AG04450 (cell line): ENCODE results near the gene RGL1. TPM values are rescaled to one million over a fixed set of nuclear protein-coding genes. Genes with fewer than 3 reads are reported as not detected.

Experiments used
- CTCF ChIA-PET: fragments of 300-600, 350-600 bp; formaldehyde crosslinking; extraction: SDS; loops from one replicate; lab custom pipeline; 2022; ENCODE audit warnings: antibody characterized with exemption, inconsistent platforms; lab: Charles Lee
- POLR2A ChIA-PET: fragments of 350-600 bp; formaldehyde crosslinking; extraction: SDS; loops from one replicate; lab custom pipeline; 2021; ENCODE audit warnings: antibody characterized with exemption, inconsistent platforms; lab: Yijun Ruan, JAX
- DNase-seq: peaks from one replicate; pipeline ENCODE4 v3.0.0-alpha.2; 2011; ENCODE audit warnings: low read depth, low spot score
- H3K27ac ChIP-seq: one replicate; pipeline ENCODE4 v1.5.1; 2012; ENCODE audit warnings: low read depth, low read length, control low read depth
- H3K27me3 ChIP-seq: one replicate; pipeline ENCODE4 v1.6.0; 2012; ENCODE audit warnings: low read length; ENCODE audit not compliant: control insufficient read depth, insufficient read depth
- H3K4me3 ChIP-seq: 2 replicates; pipeline ENCODE4 v1.5.1; 2011; ENCODE audit warnings: mild to moderate bottlenecking, low read depth, low read length, control low read depth
- H3K9me3 ChIP-seq: 2 replicates; pipeline ENCODE4 v1.5.1; 2012; ENCODE audit warnings: low read length; ENCODE audit not compliant: control insufficient read depth, insufficient read depth
- polyA plus RNA-seq: library from polyadenylated mRNA; depleted of rRNA; stranded (reverse); fragments of >200 nt; gene quantifications from 2 replicates; pipeline ENCODE4 v1.2.3, GENCODE V29; 2011
- TF ChIP-seq, protein P1 (sequence below): IDR thresholded peaks from 2 replicates; pipeline ENCODE4 v1.5.1; 2011; ENCODE audit warnings: low read depth, low read length, control low read depth, inconsistent platforms

RGL1 gene
- polyA plus RNA-seq, 1 experiment, result 11.1 TPM

GRCh38 chr1:183794088-183794487, 10.8 kb upstream of the RGL1 start:
- no peak for DNase-seq
- Histone ChIP-seq H3K27me3 (no peaks in the 10 kb centered on the region), H3K4me3 (no peak overlapping the region), H3K9me3 (no peaks in the 10 kb centered on the region; the same call in 1 of the 2 replicates), H3K27ac (no peak overlapping the region)
- ChIA-PET CTCF (no interaction called here), POLR2A (no interaction called here)
- TF ChIP-seq, protein P1, sequence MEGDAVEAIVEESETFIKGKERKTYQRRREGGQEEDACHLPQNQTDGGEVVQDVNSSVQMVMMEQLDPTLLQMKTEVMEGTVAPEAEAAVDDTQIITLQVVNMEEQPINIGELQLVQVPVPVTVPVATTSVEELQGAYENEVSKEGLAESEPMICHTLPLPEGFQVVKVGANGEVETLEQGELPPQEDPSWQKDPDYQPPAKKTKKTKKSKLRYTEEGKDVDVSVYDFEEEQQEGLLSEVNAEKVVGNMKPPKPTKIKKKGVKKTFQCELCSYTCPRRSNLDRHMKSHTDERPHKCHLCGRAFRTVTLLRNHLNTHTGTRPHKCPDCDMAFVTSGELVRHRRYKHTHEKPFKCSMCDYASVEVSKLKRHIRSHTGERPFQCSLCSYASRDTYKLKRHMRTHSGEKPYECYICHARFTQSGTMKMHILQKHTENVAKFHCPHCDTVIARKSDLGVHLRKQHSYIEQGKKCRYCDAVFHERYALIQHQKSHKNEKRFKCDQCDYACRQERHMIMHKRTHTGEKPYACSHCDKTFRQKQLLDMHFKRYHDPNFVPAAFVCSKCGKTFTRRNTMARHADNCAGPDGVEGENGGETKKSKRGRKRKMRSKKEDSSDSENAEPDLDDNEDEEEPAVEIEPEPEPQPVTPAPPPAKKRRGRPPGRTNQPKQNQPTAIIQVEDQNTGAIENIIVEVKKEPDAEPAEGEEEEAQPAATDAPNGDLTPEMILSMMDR, result no peak

- H3K27ac ChIP-seq, result no peak overlapping the region
- POLR2A ChIA-PET, result no interaction called here
- H3K9me3 ChIP-seq, result peaks cover 4% of the 10 kb centered on the region
- no peak overlapping the region for H3K4me3 ChIP-seq
- no peak for DNase-seq
- H3K27me3 ChIP-seq, result no peaks in the 10 kb centered on the region
- TF ChIP-seq, protein P1, result no peak
- CTCF ChIA-PET, result no interaction called here
Observed at GRCh38 chr1:183800449-183800848, 4.5 kb upstream of the RGL1 start.

DNA sequence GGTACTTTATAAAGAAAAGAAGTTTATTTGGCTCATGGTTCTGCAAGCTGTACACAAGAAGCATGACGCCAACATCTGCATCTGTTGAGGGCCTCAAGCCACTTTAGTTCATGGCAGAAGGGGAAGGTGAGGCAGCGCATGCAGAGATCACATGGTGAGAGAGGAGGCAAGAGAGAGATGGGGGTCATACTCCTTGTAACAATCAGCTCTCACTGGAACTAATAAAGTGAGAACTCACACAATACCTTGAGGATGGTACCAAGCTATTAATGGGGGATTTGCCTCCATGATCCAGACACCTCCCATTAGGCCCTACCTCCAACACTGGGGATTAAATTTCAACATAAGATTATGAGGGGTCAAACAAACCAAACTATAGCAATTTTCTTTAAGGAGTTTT, 3.3 kb upstream of the RGL1 start:
- CTCF ChIA-PET, result interaction anchor here (1.2 kb wide), 1 partner anchor 146 kb away, joined by 4 read pairs; no protein-coding TSS in a partner anchor
- peaks cover 4% of the 10 kb centered on the region for H3K9me3 ChIP-seq

DNA sequence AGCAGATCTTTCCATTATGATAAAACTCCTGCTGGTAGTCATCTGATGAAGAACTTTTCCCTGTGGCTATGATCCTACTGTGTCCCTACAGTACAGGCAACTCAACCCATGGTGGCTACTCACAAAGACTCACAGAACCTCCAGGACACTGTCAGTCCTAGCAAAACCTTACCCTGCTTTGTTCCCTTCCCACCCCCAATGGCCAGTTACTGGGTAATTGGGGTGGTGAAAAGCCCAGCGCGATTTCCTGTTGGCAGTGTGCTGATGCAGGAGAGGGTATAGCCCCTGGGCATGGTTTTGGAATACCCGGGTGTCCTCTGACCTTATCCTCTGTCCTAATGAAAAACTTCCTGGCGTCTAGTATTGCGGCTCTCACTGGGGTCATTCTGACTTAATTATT, 533 bp upstream of the RGL1 start:
- H3K27ac ChIP-seq, result no peak overlapping the region
- DNase-seq, result no peak
- peak overlapping the region; percentile 60; the same call in 1 of the 2 replicates for H3K4me3 ChIP-seq
- POLR2A ChIA-PET, result no interaction called here
- no peaks in the 10 kb centered on the region for H3K27me3 ChIP-seq
- CTCF ChIA-PET, result no interaction called here
- H3K9me3 ChIP-seq, result peaks cover 4% of the 10 kb centered on the region
- TF ChIP-seq, protein P1, result no peak

More for the DNA sequence above, 3.3 kb upstream of the RGL1 start:
- H3K4me3 ChIP-seq, result no peak overlapping the region
- no peaks in the 10 kb centered on the region for H3K27me3 ChIP-seq
- no peak for DNase-seq
- H3K27ac ChIP-seq, result no peak overlapping the region
- TF ChIP-seq, protein P1, result no peak
- POLR2A ChIA-PET, result no interaction called here

- Histone ChIP-seq H3K27me3 (no peaks in the 10 kb centered on the region), H3K27ac (no peak overlapping the region), H3K4me3 (peak overlapping the region; percentile 60), H3K9me3 (peaks cover 4% of the 10 kb centered on the region; the same call in 1 of the 2 replicates)
- ChIA-PET POLR2A (interaction anchor here (0.8 to 0.9 kb wide), 2 partner anchors 110 kb away, joined by 3 to 4 read pairs; no protein-coding TSS in a partner anchor), CTCF (interaction anchor here (0.7 to 2.0 kb wide), 4 partner anchors 9 to 121 kb away, joined by 3 to 7 read pairs (median 3); no protein-coding TSS in a partner anchor)
- DNase-seq, result no peak
- TF ChIP-seq, protein P1, result no peak
Observed at GRCh38 chr1:183806125-183806524, 1.2 kb downstream of the RGL1 start.
